HepG2 (cell line): Measurements from ENCODE around the gene MAPK11. TPM values are rescaled to one million over a fixed set of nuclear protein-coding genes. Genes with fewer than 3 reads are reported as not detected.
A peak's percentile ranks its signal among the peaks of the same experiment; 100 is the strongest.

ENCODE experiments used
- ATAC-seq: fragments of 200-7000 bp; cut with Tn5 transposase; 3 replicates; pipeline ENCODE4 v1.9.1; 2020; ENCODE audit warnings: mild to moderate bottlenecking, moderate library complexity
- BruUV-seq: library from RNA; stranded (reverse); fragments of 400-500 nt; replicated peaks from 2 replicates; lab custom pipeline; 2021; lab: Mats Ljungman, UMichigan
- CTCF ChIA-PET: fragments of 300-600 bp; formaldehyde crosslinking; extraction: SDS; loops from one replicate; lab custom pipeline; 2021; ENCODE audit warnings: low total read pairs, inconsistent platforms, low intra/inter-chr PET ratio; lab: Yijun Ruan, JAX
- POLR2A ChIA-PET: fragments of 350-600 bp; sonication (Branson Sonifier 250); formaldehyde crosslinking; loops from one replicate; lab custom pipeline; 2020; ENCODE audit warnings: antibody characterized with exemption, inconsistent platforms; lab: Yijun Ruan, JAX
- DNase-seq: peaks from one replicate; pipeline ENCODE4 v3.0.0-alpha.2; 2015; ENCODE audit warnings: low spot score
- FAIRE-seq: peaks from 3 replicates; lab custom pipeline; 2011; peaks lifted over from hg19 to GRCh38; lab: Jason Lieb, UNC
- H2AFZ ChIP-seq: one replicate; pipeline ENCODE4 v1.6.1; 2011; ENCODE audit warnings: low read length, inconsistent platforms
- H3K27ac ChIP-seq: fragments of 300-600 bp; 3 replicates; pipeline ENCODE4 v1.8.0; 2011; ENCODE audit warnings: mixed run types, mild to moderate bottlenecking, mixed read lengths, low read length, inconsistent platforms; ENCODE audit not compliant: insufficient read depth; ENCODE audit errors: extremely low read length
- H3K27me3 ChIP-seq, 2 experiments: fragments of 200-600 bp in 1 of 2; 2 replicates in 1 of 2; 3 replicates in 1 of 2; pipeline versions ENCODE4 v1.6.0 to v1.8.0; 2011; ENCODE audit warnings: low read length in 2 of 2, mild to moderate bottlenecking in 2 of 2, moderate library complexity in 2 of 2, inconsistent platforms in 1 of 2; ENCODE audit not compliant: insufficient read depth in 2 of 2, control insufficient read depth in 1 of 2
- H3K36me3 ChIP-seq, 2 experiments: fragments of 200-600 bp in 1 of 2; replicated peaks in 1 of 2; 2 replicates in 1 of 2; 3 replicates in 1 of 2; pipeline versions ENCODE4 v1.5.1 to v1.8.0; 2011; ENCODE audit warnings: low read length in 2 of 2, inconsistent platforms in 1 of 2; ENCODE audit not compliant: insufficient read depth in 2 of 2, control insufficient read depth in 1 of 2
- H3K4me1 ChIP-seq: 2 replicates; pipeline ENCODE4 v1.5.1; 2012; ENCODE audit warnings: low read length, inconsistent platforms; ENCODE audit not compliant: insufficient read depth
- H3K4me2 ChIP-seq: 2 replicates; pipeline ENCODE4 v1.6.0; 2011; ENCODE audit warnings: low read depth, low read length, inconsistent platforms
- H3K4me3 ChIP-seq, 3 experiments: fragments of 200-600 bp in 1 of 3; sonication (generic), shearing (Covaris generic) in 1 of 3; replicated peaks in 1 of 3; 2 replicates each; pipeline ENCODE4 v1.5.1; 2011 to 2016; ENCODE audit warnings: low read length in 3 of 3, inconsistent platforms in 2 of 3, low read depth in 2 of 3, mild to moderate bottlenecking in 2 of 3, control low read depth in 1 of 3, mixed read lengths in 1 of 3; ENCODE audit not compliant: insufficient read depth in 1 of 3
- H3K79me2 ChIP-seq: one replicate; pipeline ENCODE4 v1.6.1; 2011; ENCODE audit warnings: low read length, inconsistent platforms; ENCODE audit not compliant: insufficient read depth
- H3K9ac ChIP-seq: 2 replicates; pipeline ENCODE4 v1.6.0; 2011; ENCODE audit warnings: mild to moderate bottlenecking, low read depth, low read length, inconsistent platforms; ENCODE audit not compliant: insufficient read depth
- H3K9me3 ChIP-seq: 2 replicates; pipeline ENCODE4 v1.5.1; 2012; ENCODE audit warnings: mild to moderate bottlenecking, low read length
- H4K20me1 ChIP-seq: 2 replicates; pipeline ENCODE4 v1.6.0; 2011; ENCODE audit warnings: inconsistent platforms, mild to moderate bottlenecking, low read length, moderate library complexity; ENCODE audit not compliant: insufficient read depth
- GABPB1 ChIP-seq: IDR thresholded peaks from 2 replicates; pipeline ENCODE4 v1.6.1; 2016; ENCODE audit warnings: mild to moderate bottlenecking, missing genetic modification reagents, moderate library complexity, missing compliant biosample characterization
- MAFF ChIP-seq: IDR thresholded peaks from 2 replicates; pipeline ENCODE4 v1.6.1; 2011; ENCODE audit warnings: low read depth, low read length, improper control_type of control experiment
- NFAT5 ChIP-seq: sonication (generic); formaldehyde crosslinking; IDR thresholded peaks from 2 replicates; pipeline ENCODE4 v1.4.0; 2020; ENCODE audit warnings: missing genetic modification reagents
- SATB2 ChIP-seq: sonication (generic); formaldehyde crosslinking; IDR thresholded peaks from 2 replicates; pipeline ENCODE4 v1.5.0; 2020; ENCODE audit warnings: missing genetic modification reagents
- SNAPC4 ChIP-seq: sonication (generic); formaldehyde crosslinking; IDR thresholded peaks from 2 replicates; pipeline ENCODE4 v1.4.0; 2020; ENCODE audit warnings: mild to moderate bottlenecking, missing genetic modification reagents
- TBX3 ChIP-seq: fragments of 450-650 bp; IDR thresholded peaks from 2 replicates; pipeline ENCODE4 v1.6.1; 2017; ENCODE audit warnings: antibody characterized with exemption, mild to moderate bottlenecking, inconsistent platforms, borderline replicate concordance
- ZKSCAN1 ChIP-seq: fragments of 150-350 bp; IDR thresholded peaks from 2 replicates; pipeline ENCODE4 v1.6.1; 2014; ENCODE audit warnings: low read length
- ZNF230 ChIP-seq: sonication (generic); formaldehyde crosslinking; IDR thresholded peaks from 2 replicates; pipeline ENCODE4 v1.4.0; 2020; ENCODE audit warnings: mild to moderate bottlenecking, missing genetic modification reagents
- ZNF710 ChIP-seq: sonication (generic); formaldehyde crosslinking; IDR thresholded peaks from 2 replicates; pipeline ENCODE4 v1.5.0; 2020; ENCODE audit warnings: mild to moderate bottlenecking, missing genetic modification reagents, borderline replicate concordance
- ZNF746 ChIP-seq: sonication (generic); formaldehyde crosslinking; IDR thresholded peaks from 2 replicates; pipeline ENCODE4 v1.8.0; 2022; ENCODE audit warnings: mild to moderate bottlenecking, missing genetic modification reagents
- WGBS: methylation state at CpG from one replicate; pipeline ENCODE4 v1.1.6; 2017; ENCODE audit warnings: low lambda C conversion rate; 5-methylcytosine and 5-hydroxymethylcytosine counted together
- in situ Hi-C: cut with HindIII; loops from 2 replicates; pipeline ENCODE4 v1.10.0; 2017; ENCODE audit warnings: low pct_unique_long_range_greater_than_20kb; ENCODE audit not compliant: extremely low pct_ligation_motif_present
- intact Hi-C: fragments of 100-400 bp; cut with micrococcal nuclease; formaldehyde crosslinking; loops from one replicate; pipeline ENCODE4 v1.10.0; 2022; ENCODE audit not compliant: unreplicated experiment
- polyA plus RNA-seq, 8 experiments: library from polyadenylated mRNA; depleted of rRNA in 3 of 8; stranded (reverse) in 7 of 8; unstranded in 1 of 8; fragments of >200 nt; fragmentation: Illumina TruSeq in 4 of 8; extraction: Trizol in 4 of 8; gene quantifications; 2 replicates each; pipeline versions ENCODE4 v1.2.1 to v1.2.3, GENCODE V29; 2011 to 2016; ENCODE audit warnings: low read depth in 4 of 8, missing spikeins in 1 of 8, mixed read lengths in 1 of 8; ENCODE audit not compliant: insufficient read depth in 1 of 8
- total RNA-seq, 5 experiments: library from RNA; depleted of rRNA; stranded (reverse); fragments of >200 nt; fragmentation: Illumina TruSeq; extraction: Trizol; gene quantifications; 2 replicates each; pipeline ENCODE4 v1.2.3, GENCODE V29; 2016; ENCODE audit warnings: low read depth in 1 of 5

MAPK11 gene
- total and polyA plus RNA-seq, 2 of the 13 experiments (the other 11 are each of a cell fraction or from before 2014, with no cell fraction given) = 0.15 to 0.17 TPM

- peak overlapping the region; percentile 40; the same call in 1 of the 2 replicates for H3K9ac ChIP-seq
- in situ Hi-C loops = no loop called here
- 9% methylated on average over 8 of the region's 29 CpGs for WGBS
- H3K79me2 ChIP-seq = peaks cover 64% of the 10 kb centered on the region
- H4K20me1 ChIP-seq = peaks cover 12% of the 10 kb centered on the region; the same call in 1 of the 2 replicates
- FAIRE-seq = no peak
- ChIA-PET CTCF (interaction anchor here (1.1 kb wide), 1 partner anchor 20 kb away, joined by 3 read pairs; no protein-coding TSS in a partner anchor), POLR2A (interaction anchor here (0.7 to 3.2 kb wide), 6 partner anchors 10 to 91 kb away, joined by 3 to 24 read pairs (median 4); partner anchors contain the start of gene PLXNB2)
- peak overlapping the region; percentile 23 to 54 (median 34); a peak in 3 of 6 replicates for H3K4me3 ChIP-seq
- intact Hi-C loops = loop anchor here (1.0 to 10.0 kb wide), 2 partner anchors 11 to 872 kb away; no protein-coding TSS in a partner anchor
- BruUV-seq = no TSS peak
- H3K4me1 ChIP-seq = peaks cover 83% of the 10 kb centered on the region
- H2AFZ ChIP-seq = no peak overlapping the region
- peak; percentile 30 for DNase-seq
- H3K27ac ChIP-seq = peak overlapping the region; percentile 68
- no peaks in the 10 kb centered on the region for H3K36me3 ChIP-seq
- ATAC-seq = peak; percentile 17
- H3K27me3 ChIP-seq = no peaks in the 10 kb centered on the region
- H3K9me3 ChIP-seq = no peaks in the 10 kb centered on the region
- H3K4me2 ChIP-seq = peak overlapping the region; percentile 71
- peak; percentile 63; the same call in 1 of the 2 replicates for TF ChIP-seq ZNF746 (CRISPR knock-in tag)
- no peak for TF ChIP-seq NFAT5 (CRISPR knock-in tag)
- TF ChIP-seq MAFF = no peak
- no peak for TF ChIP-seq SNAPC4
- TF ChIP-seq ZNF710 (CRISPR knock-in tag) = 0 out of 2 replicates have a peak, but pooled peaks have one; percentile 11
- TF ChIP-seq ZKSCAN1 = no peak
- TF ChIP-seq GABPB1 (CRISPR knock-in tag) = peak; percentile 46; the same call in 1 of the 2 replicates
- no peak for TF ChIP-seq SATB2
- no peak for TF ChIP-seq ZNF230 (CRISPR knock-in tag)
- TF ChIP-seq TBX3 = no peak
These were observed 26.7 kb upstream of the MAPK11 start for GRCh38 chr22:50296658-50297490.
